HG02852 (cell line): ENCODE measurements around the gene CPLANE2.
"Not testable (repeated sequence)": the region's sequence is repeated elsewhere in the genome, so short reads cannot be mapped to it uniquely, and the experiment has no call there.

Source experiments
- ATAC-seq: cut with Tn5 transposase; IDR thresholded peaks from one replicate; pipeline ENCODE4 v1.9.1; 2021; ENCODE audit warnings: mild to moderate bottlenecking, moderate library complexity; ENCODE audit not compliant: unreplicated experiment

The CPLANE2 gene

DNA sequence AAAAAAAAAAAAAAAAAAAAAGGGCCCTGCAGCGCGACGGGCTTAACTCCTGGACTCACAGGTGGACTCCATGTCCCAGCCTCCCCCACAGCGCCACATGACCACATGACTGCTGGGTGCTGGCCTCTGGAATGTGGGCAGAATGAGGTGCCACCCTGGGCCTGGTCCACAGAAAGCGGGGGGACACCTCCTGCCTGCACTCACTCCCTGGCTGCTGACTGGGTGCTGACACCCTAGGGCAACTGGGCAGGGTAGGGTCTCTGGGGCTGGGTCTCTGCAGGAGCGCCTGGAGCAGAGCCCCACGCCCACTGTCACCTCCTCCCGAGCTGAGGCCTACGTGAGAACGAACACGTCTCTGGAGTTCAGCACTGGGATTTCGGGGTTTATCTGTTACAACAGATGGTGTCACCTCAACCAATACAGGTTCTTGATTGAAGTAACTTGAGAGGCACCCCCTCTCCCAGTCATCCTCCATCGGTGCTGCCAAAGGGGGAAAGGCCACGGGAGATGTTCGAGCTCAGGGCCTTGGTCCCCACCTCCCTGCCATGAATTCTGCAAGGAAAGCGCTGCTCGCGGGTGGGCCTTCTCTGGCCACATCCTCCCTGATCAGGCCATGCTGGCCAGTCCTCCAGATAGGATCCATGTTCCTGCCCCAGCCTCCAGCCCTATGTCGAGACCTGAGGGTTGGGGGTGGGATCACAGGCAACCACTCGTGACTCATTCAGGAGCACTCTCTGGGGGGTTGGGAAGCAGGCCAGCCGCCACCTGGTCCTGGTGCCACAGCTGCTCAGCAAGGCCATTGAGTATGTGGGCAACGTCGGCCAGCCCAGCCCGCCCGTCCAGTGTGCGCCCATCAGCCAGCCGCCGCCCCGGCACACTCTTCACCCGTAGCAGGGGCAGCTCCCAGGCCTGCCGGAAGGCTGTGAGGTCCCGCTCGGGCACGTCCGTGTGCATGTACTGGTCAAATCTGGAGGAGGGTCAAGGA lies 5.4 kb downstream of the CPLANE2 start:
- no peak for ATAC-seq

DNA sequence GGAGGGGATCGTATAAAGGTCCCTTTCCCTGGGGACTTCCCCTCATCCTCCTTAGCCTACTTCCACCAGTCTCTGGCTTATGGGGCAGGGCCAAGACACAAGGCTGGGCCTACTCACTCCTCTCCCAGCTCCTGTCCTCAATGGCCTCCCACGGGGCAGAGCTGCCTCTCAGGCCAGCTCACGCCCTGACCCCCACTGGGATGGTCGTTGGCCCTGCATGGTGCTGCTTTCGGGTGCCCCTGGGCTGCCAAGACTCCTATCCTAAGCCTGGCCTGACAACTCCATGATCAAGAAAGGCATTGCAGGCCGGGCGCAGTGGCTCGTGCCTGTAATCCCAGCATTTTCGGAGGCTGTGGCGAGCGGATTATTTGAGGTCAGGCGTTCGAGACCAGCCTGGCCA lies 6.2 kb downstream of the CPLANE2 start:
- no peak for ATAC-seq

DNA sequence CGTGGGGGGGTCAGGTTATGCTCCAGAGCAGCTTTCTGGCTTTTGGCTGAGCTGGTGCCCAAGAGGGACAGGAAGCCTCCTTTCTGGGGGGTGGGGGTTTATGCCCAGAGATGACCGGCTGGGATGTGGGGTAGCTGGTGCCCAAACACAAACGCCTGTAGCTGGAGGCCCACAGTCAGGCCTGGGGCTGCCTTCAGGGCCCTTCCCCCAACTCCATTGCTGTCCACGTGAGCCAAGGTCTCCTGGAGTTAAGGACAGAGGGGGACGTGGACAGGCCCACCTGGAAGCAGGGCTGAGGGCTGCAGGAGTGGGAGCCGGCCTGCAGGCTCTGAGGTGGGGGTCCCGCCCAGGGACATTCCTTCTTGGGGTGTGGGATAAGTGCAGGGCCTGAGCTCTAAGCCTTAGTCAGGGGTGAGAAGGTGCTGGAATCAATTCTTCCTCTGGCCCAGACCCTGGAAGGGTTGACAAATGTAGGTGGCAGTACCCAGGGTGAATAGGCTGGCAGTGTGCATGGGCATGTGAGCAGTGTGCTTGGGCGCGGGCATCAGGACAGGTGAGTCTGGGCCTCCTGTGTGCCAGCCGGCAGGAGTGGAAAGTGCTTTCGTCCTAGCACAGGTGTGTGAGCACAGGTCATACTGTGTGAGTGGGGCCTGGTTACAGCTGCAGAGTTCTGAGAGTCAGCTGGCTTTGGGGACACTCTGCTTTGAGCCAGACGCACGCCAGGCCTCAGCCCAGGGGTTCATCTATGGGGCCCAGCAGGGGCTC lies 6.8 kb downstream of the CPLANE2 start:
- no peak for ATAC-seq

DNA sequence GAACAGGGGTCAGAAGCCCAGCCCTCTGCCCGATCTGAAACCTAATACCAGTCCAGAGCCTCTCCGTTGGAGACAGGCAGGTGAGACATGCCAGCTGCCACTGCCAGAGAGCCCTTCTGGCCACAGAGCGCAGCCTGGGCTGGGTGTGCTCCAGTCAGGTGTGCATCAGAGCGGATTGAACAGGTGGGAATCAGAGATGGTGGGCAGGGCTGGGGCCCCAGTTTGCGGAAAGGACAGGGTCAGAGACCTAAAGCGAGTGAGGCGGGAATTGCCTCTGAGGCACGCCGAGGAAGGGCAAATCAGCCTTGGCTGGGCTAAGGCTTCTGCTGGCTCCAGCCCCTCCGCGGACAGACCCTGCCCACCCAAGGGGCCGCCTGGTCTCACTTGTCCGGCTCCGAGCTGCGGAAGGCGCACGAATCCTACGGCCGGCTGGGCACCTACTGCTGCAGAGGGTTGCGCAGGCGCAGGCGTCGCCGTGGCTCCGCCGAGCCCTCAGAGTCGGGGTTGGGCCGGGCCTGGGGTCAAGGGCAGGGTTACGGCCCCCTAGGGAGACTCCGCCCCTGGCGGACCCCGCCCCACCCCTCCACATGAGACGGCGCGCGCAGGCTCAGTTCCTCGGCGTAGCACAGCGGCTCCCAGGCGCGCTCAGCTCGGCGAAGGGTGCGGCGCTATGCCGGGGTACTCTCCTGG lies 10.3 kb downstream of the CPLANE2 start:
- no peak for ATAC-seq

DNA sequence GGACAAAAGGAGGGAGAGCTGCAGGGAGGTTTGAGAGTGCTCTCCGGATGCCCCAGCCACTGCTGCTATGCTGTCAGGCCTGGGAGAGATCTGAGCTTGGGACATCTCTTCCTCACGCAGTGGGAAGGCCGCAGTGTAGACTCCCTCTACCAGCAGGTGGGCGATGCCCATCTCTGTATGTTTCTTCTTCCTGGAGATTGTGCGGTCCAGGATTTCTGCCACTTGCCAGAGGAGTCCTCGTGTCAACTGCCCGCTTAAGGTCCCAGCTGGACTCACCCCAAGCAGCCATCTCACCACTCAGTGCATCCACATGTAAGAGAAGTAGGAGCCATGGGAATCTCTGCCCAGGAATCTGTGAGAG lies 10.9 kb downstream of the CPLANE2 start:
- no peak for ATAC-seq

DNA sequence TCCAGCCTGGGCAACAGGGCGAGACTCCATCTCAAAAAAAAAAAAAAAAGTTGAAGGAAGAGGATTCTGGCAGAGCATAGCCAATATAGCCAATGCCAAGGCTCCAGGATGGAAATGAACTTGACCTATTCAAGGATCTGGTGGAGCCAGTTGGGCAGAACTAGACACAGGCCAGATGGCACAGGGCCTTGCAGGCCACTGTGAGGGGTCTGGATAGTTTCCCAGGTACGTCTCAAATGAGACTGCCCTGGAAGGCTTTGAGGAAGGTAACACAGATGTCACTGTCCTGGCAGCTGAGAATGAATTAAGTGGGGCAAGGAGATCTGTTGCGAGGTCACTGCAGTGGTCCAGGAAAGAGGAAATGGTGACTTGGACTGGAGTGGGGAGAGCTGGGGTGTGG lies 12.5 kb downstream of the CPLANE2 start:
- no peak for ATAC-seq

DNA sequence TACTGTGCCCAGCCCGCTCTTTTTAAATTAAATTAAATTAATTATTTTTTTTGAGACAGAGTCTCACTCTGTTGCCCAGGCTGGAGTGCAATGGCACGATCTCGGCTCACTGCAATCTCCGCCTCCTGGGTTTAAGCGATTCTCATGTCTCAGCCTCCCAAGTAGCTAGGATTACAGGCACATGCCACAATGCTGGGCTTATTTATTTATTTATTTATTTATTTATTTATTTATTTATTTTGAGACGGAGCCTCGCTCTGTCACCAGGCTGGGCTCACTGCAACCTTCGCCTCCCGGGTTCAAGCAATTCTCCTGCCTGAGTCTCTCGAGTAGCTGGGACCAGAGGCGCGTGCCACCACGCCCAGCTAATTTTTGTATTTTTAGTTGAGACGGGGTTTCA lies 14.3 kb downstream of the CPLANE2 start:
- ATAC-seq, result not testable (repeated sequence)

DNA sequence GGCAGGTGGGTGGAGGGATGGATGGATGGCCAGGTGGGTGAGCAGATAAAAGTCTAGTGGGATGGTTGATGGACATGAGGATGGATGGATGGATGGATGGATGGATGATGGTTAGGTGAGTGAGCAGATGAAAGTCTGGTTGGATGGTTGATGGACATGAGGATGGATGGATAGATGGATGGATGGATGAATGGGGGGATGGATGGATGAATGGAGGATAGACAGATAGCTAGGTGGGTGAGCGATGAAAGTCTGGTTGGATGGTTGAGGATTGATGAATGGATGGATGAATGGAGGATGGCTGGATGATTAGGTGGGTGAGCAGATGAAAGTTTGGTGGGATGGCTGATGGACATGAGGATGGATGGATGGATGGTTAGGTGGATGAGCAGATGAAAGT lies 15.5 kb downstream of the CPLANE2 start:
- ATAC-seq, result no peak

DNA sequence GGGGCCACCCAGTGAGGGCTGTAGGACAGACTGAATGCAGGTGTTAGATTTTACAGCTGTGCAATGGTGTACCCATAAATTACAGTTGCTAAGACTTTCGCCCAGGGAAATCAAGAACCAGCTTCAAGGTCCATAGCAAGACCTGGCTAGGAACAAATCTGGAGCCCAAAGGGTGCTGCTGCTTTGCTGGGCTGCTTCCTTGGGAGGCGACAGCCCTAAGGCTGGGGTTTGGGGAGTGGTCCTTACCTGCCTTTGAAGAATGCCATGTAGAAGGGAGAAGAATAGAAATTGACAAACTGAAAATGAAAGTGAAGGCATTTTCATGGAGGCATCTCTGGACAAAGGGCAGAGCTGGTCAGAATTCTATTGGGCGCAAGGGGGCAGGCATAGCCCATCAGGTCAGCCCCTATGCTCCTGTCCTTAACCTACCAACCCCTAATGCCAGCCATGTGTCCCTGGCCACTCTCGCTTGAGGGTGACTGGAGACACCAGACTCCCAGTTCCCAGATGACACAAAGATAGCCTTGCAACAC lies 16.9 kb downstream of the CPLANE2 start:
- no peak for ATAC-seq

DNA sequence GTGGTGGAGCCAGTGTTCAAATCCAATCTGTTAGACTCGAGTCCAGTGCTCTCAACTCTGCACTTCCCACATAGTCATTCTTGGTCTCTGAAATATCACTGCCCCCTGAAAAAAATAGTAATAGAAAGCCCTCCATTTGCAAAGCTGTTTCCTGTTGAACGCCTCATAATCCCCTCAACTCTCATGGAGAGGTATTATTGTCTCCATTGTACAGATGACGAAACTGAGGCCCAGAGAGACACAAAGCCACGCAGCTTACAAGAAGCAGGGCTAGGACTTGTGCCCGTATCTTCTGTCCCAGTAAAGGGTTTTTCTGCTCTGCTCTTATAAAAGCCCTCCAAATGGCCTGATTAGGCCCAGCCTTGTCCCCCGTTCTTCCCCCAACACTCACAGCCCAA lies 18.3 kb downstream of the CPLANE2 start:
- ATAC-seq, result no peak

DNA sequence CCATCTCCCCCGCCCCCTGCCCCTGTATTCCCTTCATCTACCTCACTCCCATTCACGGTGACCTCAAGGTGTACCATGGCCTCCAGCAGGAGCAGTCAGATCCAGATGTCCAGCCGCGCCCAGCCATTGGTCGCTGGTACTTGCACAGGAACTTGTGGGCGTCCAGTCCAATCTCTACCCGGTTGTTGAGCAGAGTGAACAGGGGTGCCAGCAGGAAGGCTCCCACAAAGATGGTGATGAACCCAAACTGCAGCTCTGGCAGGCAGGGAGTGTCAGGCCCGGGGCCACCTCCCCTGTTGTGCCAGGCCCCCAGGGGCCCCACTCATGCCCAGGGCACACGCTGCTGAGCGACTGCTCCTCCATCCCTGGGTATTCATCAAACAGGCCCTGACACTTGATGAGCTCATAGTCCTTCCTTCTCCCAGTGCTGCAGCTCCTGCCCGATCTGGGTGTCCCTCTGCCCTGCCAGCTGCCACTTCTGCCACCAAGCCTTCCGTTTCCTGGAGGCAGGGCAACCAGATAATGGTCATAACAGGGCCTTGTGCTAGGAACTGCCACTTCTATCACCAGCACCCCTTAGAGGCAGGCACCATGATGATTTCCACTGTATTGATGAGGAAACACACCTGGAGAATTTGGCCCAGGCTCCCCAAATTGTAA lies 18.8 kb downstream of the CPLANE2 start:
- ATAC-seq, result no peak

DNA sequence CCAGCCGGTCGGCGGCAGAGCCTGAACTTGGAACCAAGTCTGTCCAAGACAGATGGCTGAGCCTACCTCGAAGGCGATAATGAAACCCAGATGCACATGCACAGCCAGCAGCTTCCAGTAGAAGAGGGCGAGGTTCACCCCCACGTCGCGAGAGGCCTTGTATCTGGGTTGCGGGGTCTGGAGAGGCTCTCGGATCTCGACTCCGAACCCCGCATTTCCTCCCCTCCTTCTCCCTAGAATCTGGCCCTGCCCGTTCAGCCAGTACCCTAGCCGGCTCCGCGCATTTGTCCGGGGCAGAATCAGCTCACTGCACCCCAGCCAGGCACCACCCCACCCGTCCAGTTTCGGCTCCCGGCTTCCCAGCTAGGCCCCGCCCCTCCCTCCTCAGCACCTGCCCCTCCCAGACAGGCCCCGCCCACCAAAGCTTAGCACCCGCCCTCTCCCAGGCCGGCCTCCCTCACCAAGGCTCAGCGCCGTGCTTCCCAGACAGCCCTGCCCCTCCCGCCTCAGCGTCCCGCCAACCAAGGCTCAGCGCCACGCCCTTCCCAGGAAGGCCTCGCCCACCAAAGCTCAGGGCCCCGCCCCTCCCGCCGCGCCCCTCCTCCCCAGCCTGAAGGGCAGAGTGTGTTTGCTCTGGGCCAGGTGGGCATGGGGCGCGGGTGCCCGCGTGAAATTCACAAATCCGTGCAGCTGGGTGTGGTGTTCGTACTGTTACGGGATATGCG lies 19.8 kb downstream of the CPLANE2 start:
- peak; percentile 92 for ATAC-seq

DNA sequence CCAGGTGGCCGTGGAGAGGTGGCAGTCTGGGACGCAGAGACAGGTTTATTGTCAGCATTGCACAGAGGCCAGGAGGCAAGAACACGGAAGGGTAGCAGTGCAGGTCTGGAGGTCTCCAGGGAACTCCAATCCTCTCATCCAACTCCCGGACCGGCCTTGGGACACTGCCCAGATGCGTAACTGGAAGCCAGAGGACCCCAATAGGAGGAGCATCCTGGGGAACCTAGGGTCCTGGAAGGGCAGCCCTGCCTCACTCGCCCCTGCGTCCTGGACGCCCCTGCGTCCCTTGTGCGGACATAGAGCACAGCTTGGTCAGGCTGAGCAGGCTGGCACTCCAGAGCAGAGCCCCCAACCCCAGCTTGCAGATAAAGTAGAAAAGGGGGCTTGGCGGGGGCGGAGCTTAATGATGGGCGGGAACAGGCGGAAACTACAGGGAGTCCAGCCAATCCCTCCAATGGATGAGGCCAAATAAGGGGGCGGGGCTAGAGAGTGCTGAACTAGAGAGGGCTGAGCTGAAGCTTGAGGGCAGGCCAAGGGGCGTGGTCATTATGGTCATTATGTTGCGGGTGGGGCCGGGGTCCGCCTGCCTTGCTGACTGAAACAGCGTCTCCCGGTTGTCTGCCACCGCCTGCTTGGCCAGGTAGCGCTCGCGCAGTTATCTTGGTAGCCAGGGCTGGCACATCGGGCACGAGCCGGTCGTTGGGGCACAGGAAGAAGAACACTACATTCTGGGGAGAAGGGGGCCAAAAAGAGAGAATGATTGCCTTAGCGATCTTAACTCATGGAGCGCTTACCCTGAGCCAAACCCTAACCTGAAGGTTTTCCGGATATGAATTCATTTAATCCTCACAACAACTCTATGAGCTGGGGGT lies 20.9 kb downstream of the CPLANE2 start:
- no peak for ATAC-seq

DNA sequence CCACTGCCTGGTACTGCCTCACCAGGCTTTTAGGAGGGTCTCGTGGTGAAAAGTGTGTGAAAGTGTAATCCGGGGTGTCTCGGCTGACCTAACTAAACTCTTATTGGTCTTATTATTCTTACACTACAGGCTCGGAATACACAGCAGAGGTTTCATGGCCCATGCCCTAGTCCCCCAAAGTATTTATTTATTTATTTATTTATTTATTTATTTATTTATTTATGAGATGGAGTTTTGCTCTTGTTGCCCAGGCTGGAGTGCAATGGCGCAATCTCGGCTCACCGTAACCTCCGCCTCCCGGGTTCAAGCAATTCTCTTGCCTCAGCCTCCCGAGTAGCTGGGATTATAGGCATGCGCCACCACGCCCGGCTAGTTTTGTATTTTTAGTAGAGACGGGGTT lies 21.7 kb downstream of the CPLANE2 start:
- ATAC-seq, result not testable (repeated sequence)

DNA sequence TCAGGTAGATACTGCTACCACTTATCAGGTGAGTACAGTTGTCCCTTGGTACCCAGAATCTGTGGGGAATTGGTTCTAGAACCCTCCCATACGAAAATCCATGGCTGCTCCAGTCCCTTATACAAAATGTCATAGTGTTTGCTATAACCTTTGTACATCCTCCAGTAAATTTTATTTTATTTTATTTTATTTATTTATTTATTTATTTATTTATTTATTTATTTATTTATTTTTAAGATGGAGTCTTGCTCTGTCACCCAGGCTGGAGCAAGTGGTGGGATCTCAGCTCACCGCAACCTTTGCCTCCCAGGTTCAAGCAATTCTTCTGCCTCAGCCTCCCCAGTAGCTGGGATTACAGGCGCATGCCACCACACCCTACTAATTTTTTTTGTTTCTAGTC lies 23.4 kb downstream of the CPLANE2 start:
- ATAC-seq, result not testable (repeated sequence)

DNA sequence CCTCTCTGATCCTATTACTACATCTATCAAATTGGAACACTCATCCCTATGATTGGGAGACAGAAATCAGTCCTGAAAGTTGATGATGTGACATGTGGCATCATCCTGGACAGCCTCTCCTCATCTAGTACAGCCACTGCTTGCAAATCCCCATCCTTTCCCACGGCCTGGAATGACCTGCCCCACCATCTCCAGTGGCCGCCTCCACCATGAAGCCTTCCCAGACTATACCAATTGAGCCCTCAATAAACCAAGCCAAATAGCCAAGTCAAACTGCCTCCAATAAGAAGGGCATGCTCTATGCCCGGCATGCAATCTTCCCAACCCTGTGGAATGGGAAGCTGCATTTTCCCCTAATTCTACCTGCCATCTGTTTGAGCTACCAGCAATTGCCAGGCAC lies 24.0 kb downstream of the CPLANE2 start:
- ATAC-seq, result no peak

DNA sequence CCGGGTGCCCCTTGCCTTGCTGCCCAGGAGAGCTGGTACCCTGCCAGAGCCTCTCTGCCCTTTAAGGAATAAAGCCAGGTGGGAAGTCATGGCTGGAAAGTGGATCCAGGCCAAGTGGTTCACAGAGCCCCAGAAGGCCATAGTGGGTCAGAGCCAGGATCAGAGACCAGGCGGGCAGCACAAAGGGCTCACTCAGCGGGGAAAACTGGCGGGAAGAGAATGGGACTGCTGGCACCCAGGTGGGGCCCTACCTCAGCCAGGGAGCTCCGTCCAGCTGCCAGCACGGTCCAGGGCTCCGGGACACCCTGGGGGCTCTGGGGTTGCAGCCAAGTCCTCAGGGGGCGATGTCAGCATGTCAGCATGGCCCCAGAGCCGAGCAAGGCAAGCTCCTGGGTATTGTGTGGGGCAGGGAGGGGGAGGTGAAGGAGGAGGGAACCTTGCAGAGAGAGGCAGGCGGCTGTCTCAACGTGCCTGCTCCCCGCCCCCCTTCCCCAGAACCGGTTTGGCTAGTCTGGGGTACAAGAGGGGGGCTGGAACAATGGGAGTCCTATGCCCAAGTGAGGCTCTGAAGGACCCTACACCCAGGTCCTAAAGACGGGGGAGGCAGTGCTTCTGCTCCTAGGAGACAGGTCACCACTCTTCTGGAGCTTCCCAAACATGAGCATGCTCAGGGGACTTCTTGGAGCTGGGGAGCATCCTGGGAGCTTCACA lies 24.6 kb downstream of the CPLANE2 start, which contains the start of gene ARHGEF19:
TSS of gene ARHGEF19 (minus strand) at position 402 of the 711 bp plus-strand sequence. CDS start 3,598 bp downstream, outside the sequence.
- ATAC-seq, result no peak

DNA sequence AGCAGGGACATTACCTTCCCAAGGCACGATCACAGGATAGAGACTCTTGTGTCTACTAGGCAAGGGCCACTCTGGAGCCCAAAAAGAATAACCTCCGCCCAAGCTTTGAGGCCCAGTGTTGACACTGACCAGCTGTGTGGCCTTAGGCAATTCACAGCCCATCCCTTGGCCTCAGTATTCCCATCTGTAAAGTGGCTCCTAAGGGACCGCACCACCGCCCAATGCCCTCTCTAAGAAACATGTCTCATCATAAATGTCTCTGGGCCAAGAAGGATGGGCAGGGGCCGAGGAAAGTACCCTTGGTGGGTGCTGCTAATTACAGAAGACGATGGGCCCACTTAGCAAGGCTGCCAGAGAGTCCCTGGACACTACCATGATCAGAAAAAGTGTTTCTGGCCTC lies 25.2 kb downstream of the CPLANE2 start:
- no peak for ATAC-seq
